Epidermal melanocyte (primary cell): ENCODE data around the gene CDAN1.
"Not testable (repeated sequence)": the region's sequence is repeated elsewhere in the genome, so short reads cannot be mapped to it uniquely, and the experiment has no call there.

Experiments used
- DNase-seq: peaks from one replicate; pipeline ENCODE4 v3.0.0; 2011; ENCODE audit warnings: low spot score; ENCODE audit not compliant: insufficient read length

The CDAN1 gene

GRCh38 chr15:42736793-42737528, at the start of gene CDAN1:
TSS of gene CDAN1 (minus strand) at chr15:42737128. CDS start at chr15:42737102, 26 bp downstream.
- peak; percentile 98 for DNase-seq

GRCh38 chr15:42785569-42785968, 48.6 kb upstream of the CDAN1 start:
- no peak for DNase-seq

GRCh38 chr15:42784705-42785104, 47.8 kb upstream of the CDAN1 start:
- DNase-seq = no peak

- no peak for DNase-seq
Observed at GRCh38 chr15:42782716-42783115, 45.8 kb upstream of the CDAN1 start.

- DNase-seq = no peak
Observed at GRCh38 chr15:42775416-42775815, 38.5 kb upstream of the CDAN1 start.

GRCh38 chr15:42772901-42773300, 36.0 kb upstream of the CDAN1 start:
- no peak for DNase-seq

GRCh38 chr15:42772144-42772543, 35.2 kb upstream of the CDAN1 start:
- DNase-seq = no peak

- not testable (repeated sequence) for DNase-seq
Observed at GRCh38 chr15:42766109-42766508, 29.2 kb upstream of the CDAN1 start.

GRCh38 chr15:42764154-42764731, 27.3 kb upstream of the CDAN1 start:
- DNase-seq = not testable (repeated sequence)

- not testable (repeated sequence) for DNase-seq
Observed at GRCh38 chr15:42761813-42762212, 24.9 kb upstream of the CDAN1 start.

GRCh38 chr15:42760759-42761158, 23.8 kb upstream of the CDAN1 start:
- DNase-seq = no peak

GRCh38 chr15:42759093-42759492, 22.2 kb upstream of the CDAN1 start:
- DNase-seq = no peak

- no peak for DNase-seq
Observed at GRCh38 chr15:42750306-42750705, 13.4 kb upstream of the CDAN1 start.

GRCh38 chr15:42749266-42749665, 12.3 kb upstream of the CDAN1 start:
- no peak for DNase-seq

GRCh38 chr15:42744195-42744594, 7.3 kb upstream of the CDAN1 start:
- DNase-seq = no peak

GRCh38 chr15:42742149-42742548, 5.2 kb upstream of the CDAN1 start:
- DNase-seq = no peak

GRCh38 chr15:42741710-42742109, 4.8 kb upstream of the CDAN1 start:
- DNase-seq = no peak

- DNase-seq = no peak
Observed at GRCh38 chr15:42737529-42738328, 801 bp upstream of the CDAN1 start.

- no peak for DNase-seq
Observed at GRCh38 chr15:42736178-42736792, 643 bp downstream of the CDAN1 start.

- DNase-seq = no peak
Observed at GRCh38 chr15:42735382-42736165, 1.4 kb downstream of the CDAN1 start.

- no peak for DNase-seq
Observed at GRCh38 chr15:42734076-42734672, 2.8 kb downstream of the CDAN1 start.
